Measurements from ENCODE around the gene RPRD1B.

RPRD1B gene

GRCh38 chr20:38117635-38118034 lies 84.1 kb downstream of the RPRD1B start:
- DNase-seq (ENCODE audit: insufficient read length) = no peak
- TF ChIP-seq POLR2A (IDR thresholded peaks at IDR 0.05; ENCODE audit: low read depth, low read length) (no peak), POLR2AphosphoS5 (IDR thresholded peaks at IDR 0.05; ENCODE audit: low read depth, low read length) (no peak), TAF1 (IDR thresholded peaks at IDR 0.05; ENCODE audit: borderline replicate concordance, low read depth, low read length) (no peak)
- FAIRE-seq = no peak

GRCh38 chr20:38119446-38119845 lies 85.9 kb downstream of the RPRD1B start:
- no peak for FAIRE-seq
- DNase-seq (ENCODE audit: insufficient read length) = no peak
- TF ChIP-seq TAF1 (IDR thresholded peaks at IDR 0.05; ENCODE audit: borderline replicate concordance, low read depth, low read length) = no peak

GRCh38 chr20:38120625-38120988 lies 87.1 kb downstream of the RPRD1B start:
- FAIRE-seq (no peak), DNase-seq (ENCODE audit: insufficient read length) (no peak)
- TF ChIP-seq POLR2AphosphoS5 (IDR thresholded peaks at IDR 0.05; ENCODE audit: low read depth, low read length) (no peak), TAF1 (IDR thresholded peaks at IDR 0.05; ENCODE audit: borderline replicate concordance, low read depth, low read length) (no peak), POLR2A (IDR thresholded peaks at IDR 0.05; ENCODE audit: low read depth, low read length) (no peak)

- TF ChIP-seq TAF1 (IDR thresholded peaks at IDR 0.05; ENCODE audit: borderline replicate concordance, low read depth, low read length) (no peak), POLR2AphosphoS5 (IDR thresholded peaks at IDR 0.05; ENCODE audit: low read depth, low read length) (no peak), POLR2A (IDR thresholded peaks at IDR 0.05; ENCODE audit: low read depth, low read length) (no peak)
- DNase-seq (ENCODE audit: insufficient read length) = no peak
- no peak for FAIRE-seq
Measured at GRCh38 chr20:38121741-38122140, 88.2 kb downstream of the RPRD1B start.

GRCh38 chr20:38123021-38123587 lies 89.6 kb downstream of the RPRD1B start:
- no peak for FAIRE-seq
- DNase-seq (ENCODE audit: insufficient read length) = no peak
- TF ChIP-seq POLR2A (IDR thresholded peaks at IDR 0.05; ENCODE audit: low read depth, low read length) (no peak), POLR2AphosphoS5 (IDR thresholded peaks at IDR 0.05; ENCODE audit: low read depth, low read length) (no peak), TAF1 (IDR thresholded peaks at IDR 0.05; ENCODE audit: borderline replicate concordance, low read depth, low read length) (0 out of 2 replicates have a peak, but pooled peaks have one; percentile 23)

- DNase-seq (ENCODE audit: insufficient read length) (no peak), FAIRE-seq (no peak)
Measured at GRCh38 chr20:38125157-38126056, 91.9 kb downstream of the RPRD1B start.

GRCh38 chr20:38126146-38126921 lies 92.8 kb downstream of the RPRD1B start:
- FAIRE-seq = no peak

More at GRCh38 chr20:38125157-38126056, 91.9 kb downstream of the RPRD1B start:
- no peak for TF ChIP-seq POLR2AphosphoS5 (IDR thresholded peaks at IDR 0.05; ENCODE audit: low read depth, low read length)
- TF ChIP-seq POLR2A (IDR thresholded peaks at IDR 0.05; ENCODE audit: low read depth, low read length) = no peak

GRCh38 chr20:38126932-38127621 lies 93.5 kb downstream of the RPRD1B start:
- FAIRE-seq = no peak
- DNase-seq (ENCODE audit: insufficient read length) = no peak
- TF ChIP-seq TAF1 (IDR thresholded peaks at IDR 0.05; ENCODE audit: borderline replicate concordance, low read depth, low read length) (no peak), POLR2AphosphoS5 (IDR thresholded peaks at IDR 0.05; ENCODE audit: low read depth, low read length) (no peak), POLR2A (IDR thresholded peaks at IDR 0.05; ENCODE audit: low read depth, low read length) (no peak)

More at GRCh38 chr20:38126146-38126921, 92.8 kb downstream of the RPRD1B start:
- TF ChIP-seq POLR2A (IDR thresholded peaks at IDR 0.05; ENCODE audit: low read depth, low read length) (no peak), TAF1 (IDR thresholded peaks at IDR 0.05; ENCODE audit: borderline replicate concordance, low read depth, low read length) (no peak), POLR2AphosphoS5 (IDR thresholded peaks at IDR 0.05; ENCODE audit: low read depth, low read length) (no peak)
- DNase-seq (ENCODE audit: insufficient read length) = no peak

- FAIRE-seq (no peak), DNase-seq (ENCODE audit: insufficient read length) (no peak)
- TF ChIP-seq POLR2A (IDR thresholded peaks at IDR 0.05; ENCODE audit: low read depth, low read length) (no peak), TAF1 (IDR thresholded peaks at IDR 0.05; ENCODE audit: borderline replicate concordance, low read depth, low read length) (no peak), POLR2AphosphoS5 (IDR thresholded peaks at IDR 0.05; ENCODE audit: low read depth, low read length) (no peak)
Measured at GRCh38 chr20:38127920-38128528, 94.5 kb downstream of the RPRD1B start.

GRCh38 chr20:38128691-38129090 lies 95.1 kb downstream of the RPRD1B start:
- DNase-seq (ENCODE audit: insufficient read length) (no peak), FAIRE-seq (no peak)
- TF ChIP-seq POLR2AphosphoS5 (IDR thresholded peaks at IDR 0.05; ENCODE audit: low read depth, low read length) (no peak), TAF1 (IDR thresholded peaks at IDR 0.05; ENCODE audit: borderline replicate concordance, low read depth, low read length) (no peak), POLR2A (IDR thresholded peaks at IDR 0.05; ENCODE audit: low read depth, low read length) (no peak)
